Adrenal gland (tissue), 12 donors: ENCODE measurements around the gene FAHD2A. TPM values are rescaled to one million over a fixed set of nuclear protein-coding genes. Genes with fewer than 3 reads are reported as not detected.
"Not testable (repeated sequence)": the region's sequence is repeated elsewhere in the genome, so short reads cannot be mapped to it uniquely, and the experiment has no call there.

Experiments used
- DNase-seq, 7 donors: peaks; one replicate each; pipeline ENCODE4 v3.0.0-alpha.2; 2019 to 2020
- H3K27ac ChIP-seq, 5 donors: fragments of 200-600 bp; sonication (generic) in 4 of 5; 1 replicate in 3 of 5; 2 replicates in 2 of 5; pipeline versions ENCODE4 v1.5.1 to v1.8.0; 2016 to 2020; ENCODE audit warnings: mild to moderate bottlenecking in 1 of 5
- H3K27me3 ChIP-seq: fragments of 200-600 bp; 2 replicates; pipeline ENCODE4 v1.8.0; 2021
- H3K36me3 ChIP-seq, 2 donors: fragments of 200-600 bp; replicated peaks in 1 of 2; 1 replicate in 1 of 2; 2 replicates in 1 of 2; pipeline versions ENCODE4 v1.5.1 to v1.8.0; 2018 to 2022
- H3K4me1 ChIP-seq, 2 donors: fragments of 200-600 bp; replicated peaks in 1 of 2; 1 replicate in 1 of 2; 2 replicates in 1 of 2; pipeline versions ENCODE4 v1.5.1 to v1.8.0; 2018 to 2021
- H3K4me3 ChIP-seq, 4 donors: fragments of 200-600 bp; sonication (generic) in 3 of 4; one replicate each; pipeline ENCODE4 v1.5.1; 2016 to 2018
- H3K9me3 ChIP-seq, 3 donors: fragments of 200-600 bp; sonication (generic) in 1 of 3; replicated peaks in 1 of 3; 1 replicate in 2 of 3; 2 replicates in 1 of 3; pipeline versions ENCODE4 v1.5.1 to v1.8.0; 2016 to 2021
- WGBS, 4 donors: extraction: QIAGEN DNeasy Blood & Tissue Kit in 2 of 4; methylation state at CpG; one replicate each; pipeline versions ENCODE4 v1.1.5 to v1.1.7; 2013 to 2017; 5-methylcytosine and 5-hydroxymethylcytosine counted together
- intact Hi-C, 2 donors: fragments of 100-400 bp; cut with DNase I; formaldehyde crosslinking; loops; one replicate each; pipeline versions ENCODE4 v1.14.1 to v1.15.0; 2022 to 2023
- polyA plus RNA-seq, 3 donors: library from polyadenylated mRNA; stranded (reverse); fragments of 200-250 nt in 2 of 3; fragments of 350-450 nt in 1 of 3; fragmentation: Illumina TruSeq in 1 of 3; extraction: RNeasy Lipid Tissue Mini Kit (QIAGEN cat#74804) in 1 of 3; gene quantifications; one replicate each; pipeline ENCODE4 v1.2.3, GENCODE V29; 2013 to 2014
- small RNA-seq, 2 donors: library from RNA; depleted of rRNA; stranded (forward); fragments of <200 nt; gene quantifications; one replicate each; pipeline ENCODE3, GENCODE V24; 2016
- total RNA-seq, 9 donors: library from RNA; depleted of rRNA in 4 of 9; stranded (reverse); fragments of >200 nt in 4 of 9; fragments of 120-200 nt in 1 of 9; fragmentation: NEBNext Ultra II Directional in 1 of 9; extraction: Animal tissue kit (Norgen Biotek cat#: 25700) in 1 of 9; gene quantifications; one replicate each; pipeline versions ENCODE4 v1.1.0 to v1.2.4, GENCODE V29; 2013 to 2023
- donor health status: healthy with polysubstance abuse.
- donor health status: Bipolar disorder and iron deficiency.
- donor health status: DM: yes; HTN: yes; CAD: no.
- donor health status: DM: no; HTN: no; CAD: no.
- donor health status: DM: no; HTN: no; CAD: no.
- donor health status: DM: yes; HTN: yes; CAD: no.

Gene FAHD2A
- total and polyA plus RNA-seq, 12 donors = 12.9 to 63.1 (median 28.4) TPM

DNA sequence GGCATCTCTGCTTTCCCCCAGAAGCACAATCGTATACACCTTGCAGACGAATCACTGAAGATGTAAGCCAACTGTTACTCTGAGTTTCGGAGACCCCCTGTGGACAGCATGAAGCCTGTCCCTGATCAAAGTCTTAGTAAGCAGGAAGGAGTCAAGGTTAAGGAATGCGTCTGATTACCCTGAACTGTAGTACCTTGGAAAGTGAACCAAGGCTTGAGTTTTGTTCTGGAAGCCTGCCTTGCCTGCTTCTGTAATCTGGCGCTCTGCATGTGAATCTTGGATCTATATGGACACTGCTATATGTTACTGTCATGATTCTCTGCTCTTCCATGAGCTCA lies 33.3 kb downstream of the FAHD2A start:
- DNase-seq, H3K4me3 ChIP-seq, H3K27me3 ChIP-seq, H3K36me3 ChIP-seq, H3K9me3 ChIP-seq, intact Hi-C loops, H3K4me1 ChIP-seq, H3K27ac ChIP-seq: not testable (repeated sequence)
- WGBS, 4 donors = 56 to 78% (median 69%) methylated on average over 3 of the region's 5 CpGs; no CpG with 5 or more reads in 1 of the 4 donors

DNA sequence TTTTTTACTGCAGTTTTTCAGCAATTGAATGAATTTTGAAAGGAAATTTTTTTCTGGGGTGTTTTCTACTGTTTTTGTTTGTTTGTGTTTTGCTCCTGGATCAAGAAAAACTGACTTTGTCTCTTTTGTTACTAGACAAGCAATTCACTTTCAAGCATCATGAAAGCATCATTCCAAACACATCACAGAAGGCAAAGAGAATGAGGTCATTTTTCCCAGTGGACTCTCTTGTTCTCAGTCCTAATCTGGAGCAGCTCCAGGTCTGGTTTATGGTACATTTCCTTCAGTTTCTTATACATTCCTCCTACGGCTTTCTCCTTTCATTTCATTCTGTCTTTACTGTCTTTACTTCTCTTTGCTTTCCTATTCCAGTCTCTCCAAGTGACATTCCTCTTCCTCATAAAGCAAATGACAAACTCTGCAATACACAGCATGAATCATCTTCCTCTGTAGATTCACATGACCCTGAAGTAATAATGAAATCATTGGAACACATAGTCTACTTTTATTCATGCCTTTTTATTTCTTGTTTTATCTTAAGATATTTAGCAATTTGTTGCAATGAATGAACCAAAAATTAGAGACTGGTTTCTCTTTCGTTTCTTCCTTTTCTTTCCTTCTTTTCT lies 40.1 kb downstream of the FAHD2A start:
- H3K36me3 ChIP-seq, H3K9me3 ChIP-seq, H3K4me1 ChIP-seq, intact Hi-C loops, H3K27ac ChIP-seq, DNase-seq, H3K4me3 ChIP-seq, H3K27me3 ChIP-seq: not testable (repeated sequence)
- no CpG with 5 or more reads among the region's 2 CpGs for WGBS, 4 donors

GRCh38 chr2:95445317-95445716 lies 42.8 kb downstream of the FAHD2A start:
- intact Hi-C loops, H3K27me3 ChIP-seq, DNase-seq, H3K4me1 ChIP-seq, H3K9me3 ChIP-seq, H3K36me3 ChIP-seq, H3K27ac ChIP-seq, H3K4me3 ChIP-seq: not testable (repeated sequence)
- WGBS, 4 donors = no CpG with 5 or more reads among the region's 2 CpGs

- H3K27me3 ChIP-seq, H3K27ac ChIP-seq, H3K36me3 ChIP-seq, intact Hi-C loops, H3K4me3 ChIP-seq, DNase-seq, H3K4me1 ChIP-seq, H3K9me3 ChIP-seq: not testable (repeated sequence)
- WGBS, 4 donors = no CpG with 5 or more reads among the region's 3 CpGs
Measured at GRCh38 chr2:95463292-95463691, 60.8 kb downstream of the FAHD2A start.

Small RNA genes within 50 kb of the gene (small RNA-seq; reads per million reads assigned to genes)
- gene AC133104.2 = 0 reads per million in 2 donors

Other genes with a start within 250 kb of the FAHD2A start
- gene ZNF514, start 242.9 kb upstream of the FAHD2A start, total RNA-seq = 10 to 100 TPM in 6 of 9 donors, 1 to 10 TPM in 3; 4.6 to 22.6 (median 16.8) TPM
- gene ZNF514, start 242.9 kb upstream of the FAHD2A start, polyA plus RNA-seq = 10 to 100 TPM in 2 of 3 donors, 1 to 10 TPM in 1; 8.3 to 26.1 (median 11.7) TPM
- gene ZNF2, start 236.9 kb upstream of the FAHD2A start, total RNA-seq = 1 to 10 TPM; 1.8 to 9.3 (median 6.7) TPM
- 1 to 10 TPM; 2.1 to 5.8 (median 2.8) TPM for gene ZNF2, start 236.9 kb upstream of the FAHD2A start, polyA plus RNA-seq
- 1 to 10 TPM; 1.4 to 4.3 (median 2.2) TPM for gene ZNF892, start 195.2 kb upstream of the FAHD2A start, total RNA-seq
- under 1 TPM in 2 of 3 donors, not detected in 1; 0.32 to 0.73 TPM for gene ZNF892, start 195.2 kb upstream of the FAHD2A start, polyA plus RNA-seq
- 1 to 10 TPM in 2 of 9 donors, under 1 TPM in 5, not detected in 2; 0.21 to 4.5 (median 0.72) TPM for gene PROM2, start 128.3 kb upstream of the FAHD2A start, total RNA-seq
- gene PROM2, start 128.3 kb upstream of the FAHD2A start, polyA plus RNA-seq = 1 to 10 TPM in 2 of 3 donors, under 1 TPM in 1; 0.07 to 1.7 (median 1.0) TPM
- gene KCNIP3, start 105.4 kb upstream of the FAHD2A start, total RNA-seq = 1 to 10 TPM in 7 of 9 donors, under 1 TPM in 2; 0.54 to 6.3 (median 1.6) TPM
- 1 to 10 TPM in 2 of 3 donors, under 1 TPM in 1; 0.79 to 3.9 (median 3.2) TPM for gene KCNIP3, start 105.4 kb upstream of the FAHD2A start, polyA plus RNA-seq
- gene TRIM43B, start 82.0 kb downstream of the FAHD2A start, total RNA-seq = not detected
- not detected for gene TRIM43B, start 82.0 kb downstream of the FAHD2A start, polyA plus RNA-seq
- gene TRIM43, start 189.3 kb downstream of the FAHD2A start, total RNA-seq = not detected
- gene TRIM43, start 189.3 kb downstream of the FAHD2A start, polyA plus RNA-seq = not detected